HG03280 (cell line): ENCODE data around the gene UNC79.

Experiments
- ATAC-seq: cut with Tn5 transposase; IDR thresholded peaks from one replicate; pipeline ENCODE4 v1.9.1; 2021; ENCODE audit warnings: mild to moderate bottlenecking, moderate library complexity; ENCODE audit not compliant: unreplicated experiment

UNC79 gene

DNA sequence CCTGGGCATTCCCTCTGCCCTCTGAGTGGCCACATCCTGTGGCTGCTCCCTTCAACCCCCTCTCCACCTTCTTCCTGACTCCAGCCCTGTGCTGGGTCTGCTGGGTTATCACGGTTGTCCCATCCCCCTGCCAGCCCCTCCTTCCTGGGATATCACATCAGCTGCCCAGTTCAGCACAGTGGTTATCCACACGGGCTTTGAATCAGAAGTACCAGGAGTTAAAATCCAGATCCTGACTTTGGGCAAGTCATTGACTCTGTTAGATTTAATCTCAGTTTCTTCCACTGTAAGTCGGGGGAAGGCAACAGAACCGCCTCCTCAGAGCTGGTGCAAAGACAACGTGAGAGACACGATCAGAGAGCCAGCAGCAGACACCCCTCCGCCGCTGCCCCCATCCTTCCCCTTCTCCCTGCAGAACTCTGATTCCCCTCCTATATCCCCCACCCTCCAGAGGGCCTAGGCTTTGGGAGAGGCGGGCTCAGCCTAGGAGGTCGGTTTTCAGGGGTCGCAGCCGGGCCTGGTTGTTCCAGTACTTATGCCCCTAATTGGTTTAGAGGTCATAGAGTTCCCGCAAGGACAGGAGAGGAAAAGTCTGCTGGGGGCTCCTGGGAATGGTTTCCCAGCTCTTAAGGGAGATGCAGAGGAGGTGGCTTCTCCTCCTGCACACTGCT, 315.0 kb downstream of the UNC79 start:
- no peak for ATAC-seq

- ATAC-seq: no peak
These were observed 316.4 kb downstream of the UNC79 start for GRCh38 chr14:93747102-93747501.

- ATAC-seq: no peak
These were observed 316.8 kb downstream of the UNC79 start for GRCh38 chr14:93747560-93747959.

DNA sequence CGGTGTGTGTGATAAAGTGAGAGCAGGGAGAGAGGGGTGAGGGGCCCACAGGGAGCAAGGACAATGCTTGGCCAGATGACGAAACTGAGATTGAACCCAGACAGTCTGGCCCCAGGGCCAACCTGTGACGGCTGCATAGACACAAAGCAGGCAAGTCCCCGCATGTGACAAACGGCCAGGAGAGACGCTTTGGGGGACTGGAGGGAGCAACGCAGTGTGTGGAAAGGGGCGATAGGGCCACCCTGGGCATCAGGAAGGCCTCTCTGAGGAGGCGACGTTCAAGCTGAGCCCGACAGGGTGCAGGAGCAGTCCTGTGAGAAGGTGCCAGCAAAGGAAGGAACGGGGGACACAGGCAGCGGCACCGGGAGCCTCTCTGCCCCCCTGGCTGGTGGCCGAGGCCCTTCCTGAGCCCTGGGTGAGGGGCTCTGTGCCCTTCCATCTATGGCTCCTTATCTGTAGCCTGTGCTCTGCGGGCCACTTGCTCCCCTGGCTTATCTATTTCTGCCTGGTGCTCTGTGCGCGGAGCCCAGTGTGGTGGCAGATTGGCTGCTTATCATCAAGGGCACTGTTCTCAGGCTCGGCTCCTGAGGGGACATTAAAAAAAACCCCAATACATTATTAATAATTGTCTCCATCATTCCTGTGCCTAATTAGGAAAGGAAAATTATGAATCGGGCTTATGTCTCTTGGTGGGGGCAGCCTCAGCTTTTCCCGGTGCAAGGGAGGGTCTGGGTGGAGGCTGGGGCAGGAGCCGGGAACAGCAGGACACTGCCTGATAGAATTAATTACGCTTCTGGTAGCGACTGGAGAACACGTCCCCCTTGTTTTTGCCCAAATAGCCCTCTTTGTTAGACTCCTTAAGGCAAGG, 317.7 kb downstream of the UNC79 start:
- ATAC-seq: no peak

DNA sequence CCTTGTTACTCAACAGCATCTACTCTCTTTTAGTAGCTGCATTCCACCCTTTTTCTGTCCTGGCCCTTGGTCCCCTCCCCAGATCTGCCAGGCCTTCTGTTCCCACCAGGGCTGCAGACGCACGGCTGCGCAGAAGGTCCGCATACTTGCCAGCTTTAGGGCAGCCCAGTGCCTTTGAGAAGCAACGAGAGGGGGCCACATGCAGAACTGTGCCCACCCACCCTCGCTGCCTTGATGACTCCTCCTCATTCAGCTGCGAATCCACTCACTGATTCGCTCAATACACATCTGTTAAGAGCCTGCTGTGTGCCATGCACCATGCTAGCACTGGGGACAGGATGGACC, 318.3 kb downstream of the UNC79 start:
- no peak for ATAC-seq

GRCh38 chr14:93751946-93752655, 321.4 kb downstream of the UNC79 start:
- ATAC-seq: no peak

- no peak for ATAC-seq
These were observed 322.3 kb downstream of the UNC79 start for GRCh38 chr14:93752980-93753561.

DNA sequence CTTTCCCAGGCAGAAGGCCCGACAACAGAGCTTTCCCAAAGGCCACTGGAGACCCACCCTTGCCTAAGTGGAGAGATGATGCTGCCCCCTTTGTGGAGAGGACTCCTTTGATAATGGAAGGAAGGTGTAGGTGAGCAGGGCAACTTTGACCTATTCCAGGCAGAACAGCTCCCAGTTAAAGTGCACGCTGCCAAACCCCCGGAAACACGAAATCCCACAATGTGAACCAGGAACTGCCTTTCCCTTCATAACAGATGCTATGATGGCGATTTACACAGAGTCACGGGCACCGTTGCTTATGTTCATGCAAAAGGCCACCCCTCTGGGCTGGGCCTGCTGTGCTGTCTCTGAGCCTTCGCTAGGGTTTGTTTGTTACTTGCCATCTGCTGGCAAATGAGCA, 322.9 kb downstream of the UNC79 start:
- ATAC-seq: no peak

DNA sequence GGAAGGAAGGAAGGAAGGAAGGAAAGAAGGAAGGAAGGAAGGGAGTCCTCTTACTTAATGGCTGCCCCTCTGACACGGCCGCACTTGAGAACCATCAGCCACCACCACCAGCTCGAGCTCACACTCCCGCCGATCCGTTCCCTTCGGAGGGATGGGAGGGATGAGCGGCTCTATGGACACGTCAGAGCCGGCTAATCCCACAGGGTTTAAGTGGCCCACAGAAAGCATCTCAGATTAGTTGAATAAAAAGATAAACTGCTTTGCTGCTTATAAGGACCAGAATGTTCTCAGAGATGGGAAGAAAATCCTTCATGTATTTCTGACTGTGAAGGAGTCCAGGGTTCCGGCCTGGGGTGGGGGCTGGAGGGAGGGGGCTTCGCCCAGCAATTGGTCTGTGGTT, 326.5 kb downstream of the UNC79 start:
- ATAC-seq: no peak
